Measurements from ENCODE around the gene ZNF177.
"Not testable (repeated sequence)": the region's sequence is repeated elsewhere in the genome, so short reads cannot be mapped to it uniquely, and the experiment has no call there.

Gene ZNF177

GRCh38 chr19:9362905-9363304 is at the start of gene ZNF177:
Gene ZNF177, plus strand, starts transcription at chr19:9363013. Its CDS starts 15,299 bp downstream, at chr19:9378312.
- peak within 1 kb of the TSS in 1 of 2 donors; percentile 54 for H3K4me3 ChIP-seq (ENCODE audit: low read length in 2 of 2)
- H3K27me3 ChIP-seq (ENCODE audit: control insufficient read depth in 1 of 2, insufficient read depth in 2 of 2, low read length in 2 of 2), result no peaks in the 10 kb centered on the region
- H3K36me3 ChIP-seq (ENCODE audit: control insufficient read depth in 2 of 2, insufficient read depth in 2 of 2, low read length in 2 of 2), result peaks cover 2 to 9% of the 10 kb centered on the region in 2 donors
- peaks cover 26 to 62% of the 10 kb centered on the region in 2 donors for H3K9me3 ChIP-seq (ENCODE audit: control insufficient read depth in 2 of 2, low read length in 2 of 2)
- H3K4me1 ChIP-seq (ENCODE audit: control insufficient read depth, insufficient read depth, low read length), result no peaks in the 10 kb centered on the region
- no peak within 1 kb of the TSS for H3K27ac ChIP-seq (ENCODE audit: low read length)
- no peak within 1 kb of the TSS for H3K9ac ChIP-seq (ENCODE audit: low read length in 2 of 2)

GRCh38 chr19:9313756-9314155 is 49.1 kb upstream of the ZNF177 start:
- Histone ChIP-seq H3K36me3 (ENCODE audit: control insufficient read depth in 2 of 2, insufficient read depth in 2 of 2, low read length in 2 of 2) (no peaks in the 10 kb centered on the region), H3K27me3 (ENCODE audit: control insufficient read depth in 1 of 2, insufficient read depth in 2 of 2, low read length in 2 of 2) (no peaks in the 10 kb centered on the region), H3K27ac (ENCODE audit: low read length) (no peak overlapping the region), H3K4me3 (ENCODE audit: low read length in 2 of 2) (no peak overlapping the region), H3K4me1 (ENCODE audit: control insufficient read depth, insufficient read depth, low read length) (no peaks in the 10 kb centered on the region), H3K9me3 (ENCODE audit: control insufficient read depth in 2 of 2, low read length in 2 of 2) (no peaks in the 10 kb centered on the region), H3K9ac (ENCODE audit: low read length in 2 of 2) (no peak overlapping the region)

GRCh38 chr19:9321338-9321737 is 41.5 kb upstream of the ZNF177 start:
- peaks cover 16% of the 10 kb centered on the region for H3K4me1 ChIP-seq (ENCODE audit: control insufficient read depth, insufficient read depth, low read length)

GRCh38 chr19:9321756-9322155 is 41.1 kb upstream of the ZNF177 start:
- peaks cover 16% of the 10 kb centered on the region for H3K4me1 ChIP-seq (ENCODE audit: control insufficient read depth, insufficient read depth, low read length)
- not testable (repeated sequence) for H3K27ac ChIP-seq (ENCODE audit: low read length); H3K27me3 ChIP-seq (ENCODE audit: control insufficient read depth in 1 of 2, insufficient read depth in 2 of 2, low read length in 2 of 2); H3K9ac ChIP-seq (ENCODE audit: low read length in 2 of 2); H3K4me3 ChIP-seq (ENCODE audit: low read length in 2 of 2); H3K9me3 ChIP-seq (ENCODE audit: control insufficient read depth in 2 of 2, low read length in 2 of 2); H3K36me3 ChIP-seq (ENCODE audit: control insufficient read depth in 2 of 2, insufficient read depth in 2 of 2, low read length in 2 of 2)

More at GRCh38 chr19:9321338-9321737, 41.5 kb upstream of the ZNF177 start:
- H3K9ac ChIP-seq (ENCODE audit: low read length in 2 of 2), result no peak overlapping the region
- no peak overlapping the region for H3K27ac ChIP-seq (ENCODE audit: low read length)
- peaks cover 0 to 4% of the 10 kb centered on the region in 2 donors for H3K9me3 ChIP-seq (ENCODE audit: control insufficient read depth in 2 of 2, low read length in 2 of 2)
- H3K27me3 ChIP-seq (ENCODE audit: control insufficient read depth in 1 of 2, insufficient read depth in 2 of 2, low read length in 2 of 2), result no peaks in the 10 kb centered on the region
- no peaks in the 10 kb centered on the region for H3K36me3 ChIP-seq (ENCODE audit: control insufficient read depth in 2 of 2, insufficient read depth in 2 of 2, low read length in 2 of 2)
- H3K4me3 ChIP-seq (ENCODE audit: low read length in 2 of 2), result no peak overlapping the region

GRCh38 chr19:9322201-9322600 is 40.6 kb upstream of the ZNF177 start:
- H3K4me1 ChIP-seq (ENCODE audit: control insufficient read depth, insufficient read depth, low read length), result peaks cover 16% of the 10 kb centered on the region
- not testable (repeated sequence) for H3K36me3 ChIP-seq (ENCODE audit: control insufficient read depth in 2 of 2, insufficient read depth in 2 of 2, low read length in 2 of 2); H3K27ac ChIP-seq (ENCODE audit: low read length); H3K4me3 ChIP-seq (ENCODE audit: low read length in 2 of 2); H3K9ac ChIP-seq (ENCODE audit: low read length in 2 of 2); H3K9me3 ChIP-seq (ENCODE audit: control insufficient read depth in 2 of 2, low read length in 2 of 2); H3K27me3 ChIP-seq (ENCODE audit: control insufficient read depth in 1 of 2, insufficient read depth in 2 of 2, low read length in 2 of 2)

GRCh38 chr19:9323557-9323918 is 39.3 kb upstream of the ZNF177 start:
- peaks cover under 1 to 4% of the 10 kb centered on the region in 2 donors for H3K9me3 ChIP-seq (ENCODE audit: control insufficient read depth in 2 of 2, low read length in 2 of 2)
- H3K9ac ChIP-seq (ENCODE audit: low read length in 2 of 2), result peak overlapping the region; percentile 65 to 87
- peaks cover 2 to 5% of the 10 kb centered on the region in 2 donors for H3K36me3 ChIP-seq (ENCODE audit: control insufficient read depth in 2 of 2, insufficient read depth in 2 of 2, low read length in 2 of 2)
- H3K4me3 ChIP-seq (ENCODE audit: low read length in 2 of 2), result peak overlapping the region; percentile 89 to 91
- H3K27ac ChIP-seq (ENCODE audit: low read length), result peak overlapping the region; percentile 85
- no peaks in the 10 kb centered on the region for H3K27me3 ChIP-seq (ENCODE audit: control insufficient read depth in 1 of 2, insufficient read depth in 2 of 2, low read length in 2 of 2)
- peaks cover 16% of the 10 kb centered on the region for H3K4me1 ChIP-seq (ENCODE audit: control insufficient read depth, insufficient read depth, low read length)

GRCh38 chr19:9323919-9324583 is 38.8 kb upstream of the ZNF177 start, which contains the start of gene ZNF559:
Gene ZNF559, plus strand, starts transcription at chr19:9324179. Its CDS starts 14,371 bp downstream, at chr19:9338550.
- Histone ChIP-seq H3K36me3 (ENCODE audit: control insufficient read depth in 2 of 2, insufficient read depth in 2 of 2, low read length in 2 of 2) (peaks cover 2 to 7% of the 10 kb centered on the region in 2 donors), H3K27me3 (ENCODE audit: control insufficient read depth in 1 of 2, insufficient read depth in 2 of 2, low read length in 2 of 2) (no peaks in the 10 kb centered on the region), H3K9me3 (ENCODE audit: control insufficient read depth in 2 of 2, low read length in 2 of 2) (peaks cover 4 to 5% of the 10 kb centered on the region in 2 donors), H3K4me3 (ENCODE audit: low read length in 2 of 2) (peak within 1 kb of the TSS; percentile 89 to 91), H3K27ac (ENCODE audit: low read length) (peak within 1 kb of the TSS; percentile 85), H3K4me1 (ENCODE audit: control insufficient read depth, insufficient read depth, low read length) (peaks cover 16% of the 10 kb centered on the region), H3K9ac (ENCODE audit: low read length in 2 of 2) (peak within 1 kb of the TSS; percentile 65 to 87)

- Histone ChIP-seq H3K27ac (ENCODE audit: low read length) (peak overlapping the region; percentile 85), H3K4me1 (ENCODE audit: control insufficient read depth, insufficient read depth, low read length) (peaks cover 16% of the 10 kb centered on the region), H3K4me3 (ENCODE audit: low read length in 2 of 2) (peak overlapping the region; percentile 89 to 91), H3K36me3 (ENCODE audit: control insufficient read depth in 2 of 2, insufficient read depth in 2 of 2, low read length in 2 of 2) (peaks cover 2 to 9% of the 10 kb centered on the region in 2 donors), H3K9ac (ENCODE audit: low read length in 2 of 2) (peak overlapping the region; percentile 65 to 87), H3K9me3 (ENCODE audit: control insufficient read depth in 2 of 2, low read length in 2 of 2) (peaks cover 5 to 6% of the 10 kb centered on the region in 2 donors), H3K27me3 (ENCODE audit: control insufficient read depth in 1 of 2, insufficient read depth in 2 of 2, low read length in 2 of 2) (no peaks in the 10 kb centered on the region)
Measured at GRCh38 chr19:9324584-9324962, 38.2 kb upstream of the ZNF177 start.

GRCh38 chr19:9329999-9330398 is 32.8 kb upstream of the ZNF177 start:
- H3K9ac ChIP-seq (ENCODE audit: low read length in 2 of 2), result no peak overlapping the region
- peak overlapping the region in 1 of 2 donors; percentile 9 for H3K4me3 ChIP-seq (ENCODE audit: low read length in 2 of 2)
- H3K36me3 ChIP-seq (ENCODE audit: control insufficient read depth in 2 of 2, insufficient read depth in 2 of 2, low read length in 2 of 2), result peaks cover 21 to 28% of the 10 kb centered on the region in 2 donors
- H3K27ac ChIP-seq (ENCODE audit: low read length), result no peak overlapping the region
- peaks cover 21 to 37% of the 10 kb centered on the region in 2 donors for H3K9me3 ChIP-seq (ENCODE audit: control insufficient read depth in 2 of 2, low read length in 2 of 2)
- H3K27me3 ChIP-seq (ENCODE audit: control insufficient read depth in 1 of 2, insufficient read depth in 2 of 2, low read length in 2 of 2), result no peaks in the 10 kb centered on the region
- H3K4me1 ChIP-seq (ENCODE audit: control insufficient read depth, insufficient read depth, low read length), result peaks cover 3% of the 10 kb centered on the region

GRCh38 chr19:9342610-9343304 is 20.1 kb upstream of the ZNF177 start:
- no peak overlapping the region for H3K9ac ChIP-seq (ENCODE audit: low read length in 2 of 2)
- H3K4me3 ChIP-seq (ENCODE audit: low read length in 2 of 2), result peak overlapping the region in 1 of 2 donors; percentile 54
- H3K27me3 ChIP-seq (ENCODE audit: control insufficient read depth in 1 of 2, insufficient read depth in 2 of 2, low read length in 2 of 2), result no peaks in the 10 kb centered on the region
- H3K4me1 ChIP-seq (ENCODE audit: control insufficient read depth, insufficient read depth, low read length), result no peaks in the 10 kb centered on the region
- peaks cover 50 to 57% of the 10 kb centered on the region in 2 donors for H3K36me3 ChIP-seq (ENCODE audit: control insufficient read depth in 2 of 2, insufficient read depth in 2 of 2, low read length in 2 of 2)
- H3K9me3 ChIP-seq (ENCODE audit: control insufficient read depth in 2 of 2, low read length in 2 of 2), result peaks cover 57 to 73% of the 10 kb centered on the region in 2 donors
- H3K27ac ChIP-seq (ENCODE audit: low read length), result no peak overlapping the region

- Histone ChIP-seq H3K27me3 (ENCODE audit: control insufficient read depth in 1 of 2, insufficient read depth in 2 of 2, low read length in 2 of 2) (no peaks in the 10 kb centered on the region), H3K9me3 (ENCODE audit: control insufficient read depth in 2 of 2, low read length in 2 of 2) (peaks cover 48 to 80% of the 10 kb centered on the region in 2 donors), H3K4me1 (ENCODE audit: control insufficient read depth, insufficient read depth, low read length) (no peaks in the 10 kb centered on the region), H3K4me3 (ENCODE audit: low read length in 2 of 2) (no peak overlapping the region), H3K9ac (ENCODE audit: low read length in 2 of 2) (no peak overlapping the region), H3K36me3 (ENCODE audit: control insufficient read depth in 2 of 2, insufficient read depth in 2 of 2, low read length in 2 of 2) (peaks cover 43 to 54% of the 10 kb centered on the region in 2 donors), H3K27ac (ENCODE audit: low read length) (no peak overlapping the region)
Measured at GRCh38 chr19:9345005-9345404, 17.8 kb upstream of the ZNF177 start.
